Neural progenitor cell (in vitro differentiated cells): Measurements from ENCODE around the gene PRM2. TPM values are rescaled to one million over a fixed set of nuclear protein-coding genes. Genes with fewer than 3 reads are reported as not detected.
"Not testable (repeated sequence)": the region's sequence is repeated elsewhere in the genome, so short reads cannot be mapped to it uniquely, and the experiment has no call there.

Experiments
- DNase-seq: peaks from one replicate; pipeline ENCODE4 v3.0.0-alpha.2; 2016; ENCODE audit warnings: low spot score
- H2AFZ ChIP-seq: fragments of 200-600 bp; sonication (generic); replicated peaks from 2 replicates; pipeline ENCODE4 v1.6.1; 2016; ENCODE audit warnings: antibody characterized with exemption
- H3F3A ChIP-seq: fragments of 200-600 bp; sonication (generic); 2 replicates; pipeline ENCODE4 v1.6.1; 2016; ENCODE audit warnings: antibody characterized with exemption, low read depth
- H3K27ac ChIP-seq: fragments of 200-600 bp; sonication (generic); 2 replicates; pipeline ENCODE4 v1.5.1; 2016; ENCODE audit warnings: mild to moderate bottlenecking
- H3K27me3 ChIP-seq: fragments of 200-600 bp; sonication (generic); 2 replicates; pipeline ENCODE4 v1.6.1; 2016; ENCODE audit warnings: mild to moderate bottlenecking, moderate library complexity
- H3K36me3 ChIP-seq: fragments of 200-600 bp; sonication (generic); 2 replicates; pipeline ENCODE4 v1.5.1; 2016
- H3K4me1 ChIP-seq: fragments of 200-600 bp; sonication (generic); 2 replicates; pipeline ENCODE4 v1.6.1; 2016; ENCODE audit warnings: mixed run types
- H3K4me2 ChIP-seq: fragments of 200-600 bp; sonication (generic); 2 replicates; pipeline ENCODE4 v1.6.1; 2016
- H3K4me3 ChIP-seq: fragments of 200-600 bp; sonication (generic); 2 replicates; pipeline ENCODE4 v1.5.1; 2016
- H3K79me2 ChIP-seq: fragments of 200-600 bp; sonication (generic); 2 replicates; pipeline ENCODE4 v1.6.1; 2016; ENCODE audit warnings: low read depth
- H3K9ac ChIP-seq: fragments of 200-600 bp; sonication (generic); 2 replicates; pipeline ENCODE4 v1.6.1; 2016
- H3K9me3 ChIP-seq: fragments of 200-600 bp; sonication (generic); 2 replicates; pipeline ENCODE4 v1.5.1; 2016; ENCODE audit warnings: low read depth
- H4K20me1 ChIP-seq: fragments of 200-600 bp; sonication (generic); 2 replicates; pipeline ENCODE4 v1.6.1; 2016; ENCODE audit warnings: low read depth
- H3K27ac Mint-ChIP-seq: 3 replicates; pipeline ENCODE4 v1.8.0; 2021; ENCODE audit warnings: mixed read lengths
- H3K27me3 Mint-ChIP-seq: 2 replicates; pipeline ENCODE4 v1.8.0; 2022; ENCODE audit warnings: low read depth, mild to moderate bottlenecking, inconsistent platforms, moderate library complexity, mixed read lengths; ENCODE audit not compliant: insufficient read depth
- H3K36me3 Mint-ChIP-seq: 3 replicates; pipeline ENCODE4 v1.8.0; 2021; ENCODE audit warnings: mixed read lengths
- H3K4me1 Mint-ChIP-seq: 3 replicates; pipeline ENCODE4 v1.8.0; 2021; ENCODE audit warnings: mixed read lengths
- H3K4me3 Mint-ChIP-seq: 3 replicates; pipeline ENCODE4 v1.8.0; 2021; ENCODE audit warnings: mild to moderate bottlenecking, moderate library complexity, mixed read lengths
- H3K9me3 Mint-ChIP-seq: 3 replicates; pipeline ENCODE4 v1.8.0; 2020; ENCODE audit warnings: mixed read lengths
- CTCF ChIP-seq: fragments of 200-600 bp; sonication (generic); IDR thresholded peaks from 2 replicates; pipeline ENCODE4 v1.5.1; 2017; ENCODE audit warnings: antibody characterized with exemption, mild to moderate bottlenecking
- EZH2 ChIP-seq: fragments of 200-600 bp; sonication (generic); IDR thresholded peaks from 2 replicates; pipeline ENCODE4 v1.6.1; 2017; ENCODE audit warnings: antibody characterized with exemption, mild to moderate bottlenecking, moderate library complexity
- EZH2phosphoT487 ChIP-seq: fragments of 200-600 bp; sonication (generic); IDR thresholded peaks from 2 replicates; pipeline ENCODE4 v1.6.1; 2017; ENCODE audit warnings: antibody characterized with exemption
- total RNA-seq: library from RNA; depleted of rRNA; stranded (reverse); fragments of >200 nt; gene quantifications from 2 replicates; pipeline ENCODE4 v1.2.3, GENCODE V29; 2015; ENCODE audit warnings: low replicate concordance

PRM2 gene
- total RNA-seq, 1 donor from 2014 or later: not detected

DNA sequence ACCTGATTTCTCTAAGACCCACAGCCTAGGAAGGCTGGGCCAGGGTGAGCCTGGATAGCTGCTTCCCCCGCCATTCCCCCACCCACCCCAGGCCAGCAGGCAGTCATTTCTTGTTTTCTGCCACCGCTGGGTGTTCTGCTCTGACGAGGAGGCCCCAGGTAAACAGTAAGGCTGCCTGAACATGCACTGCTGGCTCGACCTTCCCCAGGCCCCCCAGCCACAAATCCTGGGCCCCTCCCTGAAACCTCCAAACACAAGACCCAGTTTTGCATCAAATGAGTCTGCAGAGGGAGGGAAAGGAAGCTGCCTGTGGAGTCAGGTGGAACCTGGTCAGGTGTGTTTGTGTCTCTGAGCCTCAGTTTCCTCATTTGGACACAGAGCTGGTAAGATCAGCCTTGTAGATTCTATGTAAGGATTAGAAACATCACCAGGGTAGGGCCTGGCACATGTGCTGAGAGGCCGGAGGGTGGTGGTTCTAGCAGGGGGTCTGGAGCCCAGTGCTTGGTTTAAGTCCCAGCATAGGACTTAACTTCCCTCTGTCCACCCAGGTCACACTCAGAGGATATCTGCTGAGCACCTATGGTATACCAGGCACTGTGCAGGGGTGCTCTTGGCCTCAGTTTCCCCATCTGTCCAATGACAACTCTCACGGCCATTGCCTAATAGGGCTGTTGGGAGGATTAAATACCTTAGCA is 23.7 kb upstream of the PRM2 start:
- Mint-ChIP-seq H3K4me1 (peaks cover 35% of the 10 kb centered on the region), H3K36me3 (no peaks in the 10 kb centered on the region), H3K4me3 (no peak overlapping the region), H3K27ac (no peak overlapping the region), H3K9me3 (peaks cover 4% of the 10 kb centered on the region), H3K27me3 (peaks cover 8% of the 10 kb centered on the region)
- Histone ChIP-seq H3K79me2 (no peaks in the 10 kb centered on the region), H3K4me2 (no peak overlapping the region), H3K9ac (no peak overlapping the region), H3K9me3 (no peaks in the 10 kb centered on the region), H2AFZ (no peak overlapping the region), H3K27me3 (no peaks in the 10 kb centered on the region), H3K36me3 (no peaks in the 10 kb centered on the region), H3F3A (no peaks in the 10 kb centered on the region), H3K4me3 (no peak overlapping the region), H3K4me1 (peaks cover 8% of the 10 kb centered on the region), H4K20me1 (no peaks in the 10 kb centered on the region), H3K27ac (no peak overlapping the region)
- no peak for DNase-seq
- TF ChIP-seq CTCF (no peak), EZH2 (no peak), EZH2phosphoT487 (no peak)

DNA sequence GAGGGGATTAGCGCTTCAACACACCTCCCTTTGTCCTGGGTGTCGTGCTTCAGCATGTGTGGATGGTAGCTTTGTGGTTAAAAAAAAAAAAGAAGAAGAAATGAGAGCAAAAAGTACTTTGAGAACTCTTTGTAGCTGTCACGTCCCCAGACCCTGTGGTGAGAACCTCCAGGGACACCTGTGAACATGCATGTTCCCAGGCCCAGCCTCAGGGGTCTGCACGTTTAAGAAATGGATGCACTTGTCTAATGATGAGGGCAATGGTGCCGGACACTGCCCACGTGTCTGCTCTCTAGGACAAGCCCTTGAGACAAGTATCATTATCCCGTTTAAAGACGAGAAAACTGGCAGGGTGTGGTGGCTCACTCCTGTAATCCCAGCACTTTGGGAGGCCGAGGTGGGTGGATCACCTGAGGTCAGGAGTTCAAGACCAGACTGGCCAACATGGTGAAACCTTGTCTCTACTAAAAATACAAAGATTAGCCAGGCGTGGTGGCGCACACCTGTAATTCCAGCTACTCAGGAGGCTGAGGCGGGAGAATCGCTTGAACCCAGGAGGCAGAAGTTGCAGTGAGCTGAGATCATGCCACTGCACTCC is 22.8 kb upstream of the PRM2 start:
- DNase-seq, H3K27me3 ChIP-seq, H3K36me3 Mint-ChIP-seq, H3K36me3 ChIP-seq, H3K79me2 ChIP-seq, H3K9me3 ChIP-seq, H3K9ac ChIP-seq, H3F3A ChIP-seq, H3K4me2 ChIP-seq, H3K4me3 ChIP-seq, H3K9me3 Mint-ChIP-seq, H3K27ac Mint-ChIP-seq, H3K27me3 Mint-ChIP-seq, H2AFZ ChIP-seq, H3K27ac ChIP-seq, H4K20me1 ChIP-seq, H3K4me1 ChIP-seq: not testable (repeated sequence)
- Mint-ChIP-seq H3K4me3 (peak overlapping the region; percentile 56), H3K4me1 (peaks cover 32% of the 10 kb centered on the region)

DNA sequence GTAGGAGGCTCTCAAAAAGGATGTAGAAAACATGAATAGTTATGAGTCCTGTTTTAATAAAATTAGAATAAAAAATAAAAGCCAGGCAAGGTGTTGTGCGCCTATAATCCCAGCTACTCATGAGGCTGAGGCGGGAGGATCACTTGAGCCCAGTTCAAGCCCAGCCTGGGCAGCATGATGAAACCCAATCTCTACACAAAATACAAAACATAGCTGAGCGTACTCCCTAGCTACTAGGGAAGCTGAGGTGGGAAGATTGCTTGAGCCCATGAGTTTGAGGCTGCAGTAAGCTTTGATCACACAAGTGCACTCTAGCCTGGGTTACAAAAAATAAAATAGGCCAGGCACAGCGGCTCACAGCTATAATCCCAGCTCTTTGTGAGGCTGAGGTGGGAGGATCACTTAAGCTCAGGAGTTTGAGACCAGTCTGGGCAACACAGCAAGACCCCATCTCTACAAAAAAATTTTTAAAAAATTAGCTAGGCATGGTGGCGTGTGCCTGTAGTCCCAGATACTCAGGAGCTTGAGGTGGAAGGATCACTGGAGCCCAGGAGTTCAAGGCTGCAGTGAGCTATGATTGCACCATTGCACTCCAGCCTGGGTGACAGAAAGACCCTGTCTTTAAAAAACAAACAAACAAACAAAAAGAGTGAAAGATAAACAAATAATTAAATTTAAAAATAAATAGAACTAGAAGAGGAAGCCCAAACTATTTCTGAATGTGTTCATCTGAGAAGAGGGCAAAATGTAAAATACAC is 22.0 kb upstream of the PRM2 start:
- peaks cover 30% of the 10 kb centered on the region for H3K4me1 Mint-ChIP-seq
- no peaks in the 10 kb centered on the region for H4K20me1 ChIP-seq
- no peaks in the 10 kb centered on the region for H3K36me3 ChIP-seq
- H3K79me2 ChIP-seq: no peaks in the 10 kb centered on the region
- no peak overlapping the region for H3K27ac ChIP-seq
- H3K27ac Mint-ChIP-seq: no peak overlapping the region
- no peaks in the 10 kb centered on the region for H3F3A ChIP-seq
- no peaks in the 10 kb centered on the region for H3K9me3 Mint-ChIP-seq
- no peak overlapping the region for H2AFZ ChIP-seq
- peaks cover 7% of the 10 kb centered on the region for H3K27me3 Mint-ChIP-seq
- no peak for DNase-seq
- H3K9ac ChIP-seq: no peak overlapping the region
- H3K27me3 ChIP-seq: no peaks in the 10 kb centered on the region
- no peak overlapping the region for H3K4me2 ChIP-seq
- peak overlapping the region; percentile 56 for H3K4me3 Mint-ChIP-seq
- no peaks in the 10 kb centered on the region for H3K9me3 ChIP-seq
- TF ChIP-seq CTCF: no peak
- H3K4me1 ChIP-seq: peaks cover 8% of the 10 kb centered on the region
- H3K36me3 Mint-ChIP-seq: no peaks in the 10 kb centered on the region
- no peak overlapping the region for H3K4me3 ChIP-seq
